Progenitor cell of endocrine pancreas (in vitro differentiated cells): Measurements from ENCODE around the gene NBEA. TPM values are rescaled to one million over a fixed set of nuclear protein-coding genes. Genes with fewer than 3 reads are reported as not detected.

Experiments used
- DNase-seq: peaks from one replicate; pipeline ENCODE4 v3.0.0; 2021; ENCODE audit warnings: low spot score; ENCODE audit not compliant: unreplicated experiment
- H3K27ac Mint-ChIP-seq: 2 replicates; pipeline ENCODE4 v1.8.0; 2021; ENCODE audit warnings: mild to moderate bottlenecking, moderate library complexity, mixed read lengths
- H3K27me3 Mint-ChIP-seq: 2 replicates; pipeline ENCODE4 v1.8.0; 2021; ENCODE audit warnings: mixed read lengths
- H3K36me3 Mint-ChIP-seq: 2 replicates; pipeline ENCODE4 v1.8.0; 2022; ENCODE audit warnings: mixed read lengths; ENCODE audit not compliant: insufficient read depth
- H3K4me1 Mint-ChIP-seq: 2 replicates; pipeline ENCODE4 v1.8.0; 2021; ENCODE audit warnings: low read depth, mixed read lengths
- H3K4me3 Mint-ChIP-seq: 2 replicates; pipeline ENCODE4 v1.8.0; 2021; ENCODE audit warnings: low read depth, mild to moderate bottlenecking, moderate library complexity, mixed read lengths
- H3K9me3 Mint-ChIP-seq: 2 replicates; pipeline ENCODE4 v1.8.0; 2021; ENCODE audit warnings: low read depth, mixed read lengths
- CTCF ChIP-seq: fragments of 200-600 bp; sonication (generic); IDR thresholded peaks from one replicate; pipeline ENCODE4 v1.5.0; 2021; ENCODE audit warnings: antibody characterized with exemption, mild to moderate bottlenecking; ENCODE audit not compliant: unreplicated experiment
- total RNA-seq: library from RNA; stranded (reverse); gene quantifications from 2 replicates; pipeline ENCODE4 v1.2.1, GENCODE V29; 2021

Gene NBEA
- total RNA-seq, 1 donor from 2014 or later = 21.7 TPM

DNA sequence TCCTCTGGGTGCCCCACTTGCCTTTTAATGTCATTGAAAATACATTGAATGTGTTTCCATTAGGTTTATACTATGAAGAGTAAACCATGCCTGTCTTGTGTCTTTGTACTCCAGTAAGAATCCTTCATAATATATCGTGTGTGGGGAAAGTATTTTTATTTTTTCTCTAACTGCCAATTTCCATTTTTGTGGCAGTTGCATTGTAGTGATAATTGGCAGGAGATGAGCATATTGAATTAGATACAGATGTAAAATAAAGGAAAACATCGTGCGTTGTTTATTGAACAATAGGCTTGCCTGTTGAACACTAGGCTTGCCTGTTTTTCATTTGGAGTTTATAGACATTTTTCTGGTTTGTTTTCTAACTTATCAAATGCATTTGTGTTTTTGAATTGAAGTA, 218.8 kb downstream of the NBEA start:
- Mint-ChIP-seq H3K4me3 (no peak overlapping the region), H3K36me3 (no peaks in the 10 kb centered on the region), H3K9me3 (no peaks in the 10 kb centered on the region), H3K27me3 (no peaks in the 10 kb centered on the region), H3K27ac (no peak overlapping the region), H3K4me1 (peaks cover 8% of the 10 kb centered on the region)
- no peak for DNase-seq
- no peak for TF ChIP-seq CTCF

GRCh38 chr13:35162420-35162819, 220.3 kb downstream of the NBEA start:
- H3K4me3 Mint-ChIP-seq = no peak overlapping the region
- H3K36me3 Mint-ChIP-seq = no peaks in the 10 kb centered on the region
- no peak for TF ChIP-seq CTCF
- no peaks in the 10 kb centered on the region for H3K27me3 Mint-ChIP-seq
- no peak for DNase-seq
- H3K9me3 Mint-ChIP-seq = no peaks in the 10 kb centered on the region
- H3K27ac Mint-ChIP-seq = no peak overlapping the region
- H3K4me1 Mint-ChIP-seq = no peaks in the 10 kb centered on the region

GRCh38 chr13:35163674-35164073, 221.6 kb downstream of the NBEA start:
- no peaks in the 10 kb centered on the region for H3K27me3 Mint-ChIP-seq
- H3K4me1 Mint-ChIP-seq = no peaks in the 10 kb centered on the region
- DNase-seq = no peak
- H3K4me3 Mint-ChIP-seq = no peak overlapping the region
- no peak overlapping the region for H3K27ac Mint-ChIP-seq
- H3K9me3 Mint-ChIP-seq = no peaks in the 10 kb centered on the region
- no peak for TF ChIP-seq CTCF
- H3K36me3 Mint-ChIP-seq = no peaks in the 10 kb centered on the region

DNA sequence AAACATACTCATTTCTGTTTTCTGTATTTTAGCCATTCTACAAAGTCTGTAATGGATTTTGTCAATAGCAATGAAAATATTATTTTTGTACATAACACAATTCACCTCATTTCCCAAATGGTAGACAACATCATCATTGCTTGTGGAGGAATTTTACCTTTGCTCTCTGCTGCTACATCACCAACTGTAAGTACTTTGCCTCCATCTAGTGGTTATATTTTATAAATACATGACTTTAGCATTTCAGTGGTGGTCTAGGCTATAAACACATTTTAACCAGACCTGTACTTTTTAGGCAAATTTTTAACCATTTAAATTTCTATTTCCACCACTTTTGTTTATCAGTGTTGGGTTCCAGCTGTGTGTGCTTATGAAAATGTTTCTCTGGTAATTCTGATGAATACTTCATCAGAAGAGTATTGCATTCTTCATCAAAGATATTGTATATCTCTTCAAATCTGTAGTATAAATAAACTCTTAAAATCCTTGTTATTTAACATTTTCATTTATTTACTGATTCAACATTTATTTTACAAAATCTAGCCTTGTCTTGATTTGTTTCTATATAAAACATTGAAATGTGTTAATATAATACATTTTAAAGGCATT, 222.4 kb downstream of the NBEA start:
- Mint-ChIP-seq H3K4me1 (no peaks in the 10 kb centered on the region), H3K27me3 (no peaks in the 10 kb centered on the region), H3K27ac (no peak overlapping the region), H3K4me3 (no peak overlapping the region), H3K36me3 (no peaks in the 10 kb centered on the region), H3K9me3 (no peaks in the 10 kb centered on the region)
- TF ChIP-seq CTCF = peak; percentile 80
- no peak for DNase-seq

DNA sequence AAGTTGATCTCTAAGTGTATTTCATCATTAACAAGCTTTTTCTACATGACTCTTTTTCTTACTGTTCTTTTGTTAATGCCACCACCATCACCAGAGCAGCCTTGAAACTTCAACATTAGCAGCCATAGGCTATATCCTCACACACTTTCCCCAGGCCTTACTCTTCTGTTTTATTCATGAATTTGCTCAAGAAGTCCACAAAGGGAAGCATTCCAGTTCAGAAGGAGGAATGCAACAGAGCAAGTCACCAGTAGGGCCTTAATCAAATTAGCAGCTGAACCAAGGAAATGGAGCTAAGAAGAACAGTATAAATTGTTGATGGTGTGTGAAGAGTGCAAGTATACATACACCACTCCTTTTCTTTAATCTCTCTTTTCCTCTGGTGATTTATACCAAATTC, 223.1 kb downstream of the NBEA start:
- Mint-ChIP-seq H3K4me3 (no peak overlapping the region), H3K4me1 (no peaks in the 10 kb centered on the region), H3K27me3 (no peaks in the 10 kb centered on the region), H3K36me3 (no peaks in the 10 kb centered on the region), H3K27ac (no peak overlapping the region), H3K9me3 (no peaks in the 10 kb centered on the region)
- no peak for TF ChIP-seq CTCF
- DNase-seq = no peak
